PC-3 (cell line): ENCODE data around the gene CREBBP.

Source experiments
- EZH2phosphoT487 ChIP-seq: fragments of 300-600 bp; sonication (generic); IDR thresholded peaks from 2 replicates; pipeline ENCODE4 v1.6.1; 2018; ENCODE audit warnings: mild to moderate bottlenecking, antibody characterized with exemption, low read length, borderline replicate concordance
- TF ChIP-seq, protein P1 (sequence below): fragments of 300-600 bp; sonication (generic); conservative IDR thresholded peaks from 2 replicates; pipeline ENCODE4 v1.5.1; 2017; ENCODE audit warnings: antibody characterized with exemption, low read depth, mild to moderate bottlenecking, low read length

DNA sequence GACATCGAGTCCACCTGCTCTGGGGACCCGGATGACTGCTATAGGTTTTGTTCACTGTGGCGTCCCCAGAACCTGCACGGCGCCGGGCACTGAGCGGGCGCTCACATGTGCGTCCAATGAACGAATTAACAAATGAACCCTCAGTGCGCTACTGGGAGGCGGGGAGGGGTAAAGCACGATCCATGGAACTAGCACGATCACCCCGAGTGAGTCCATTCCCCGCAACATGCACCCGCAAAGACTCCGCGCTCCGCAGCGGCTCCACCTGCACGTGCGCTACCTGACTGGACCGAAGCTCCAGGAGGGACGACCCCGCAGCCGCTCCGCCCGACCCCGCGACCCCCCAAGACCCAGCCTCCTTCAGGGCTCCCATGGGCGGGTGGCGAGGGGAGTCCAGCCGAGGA, 163.7 kb downstream of the CREBBP start:
- TF ChIP-seq, protein P1, sequence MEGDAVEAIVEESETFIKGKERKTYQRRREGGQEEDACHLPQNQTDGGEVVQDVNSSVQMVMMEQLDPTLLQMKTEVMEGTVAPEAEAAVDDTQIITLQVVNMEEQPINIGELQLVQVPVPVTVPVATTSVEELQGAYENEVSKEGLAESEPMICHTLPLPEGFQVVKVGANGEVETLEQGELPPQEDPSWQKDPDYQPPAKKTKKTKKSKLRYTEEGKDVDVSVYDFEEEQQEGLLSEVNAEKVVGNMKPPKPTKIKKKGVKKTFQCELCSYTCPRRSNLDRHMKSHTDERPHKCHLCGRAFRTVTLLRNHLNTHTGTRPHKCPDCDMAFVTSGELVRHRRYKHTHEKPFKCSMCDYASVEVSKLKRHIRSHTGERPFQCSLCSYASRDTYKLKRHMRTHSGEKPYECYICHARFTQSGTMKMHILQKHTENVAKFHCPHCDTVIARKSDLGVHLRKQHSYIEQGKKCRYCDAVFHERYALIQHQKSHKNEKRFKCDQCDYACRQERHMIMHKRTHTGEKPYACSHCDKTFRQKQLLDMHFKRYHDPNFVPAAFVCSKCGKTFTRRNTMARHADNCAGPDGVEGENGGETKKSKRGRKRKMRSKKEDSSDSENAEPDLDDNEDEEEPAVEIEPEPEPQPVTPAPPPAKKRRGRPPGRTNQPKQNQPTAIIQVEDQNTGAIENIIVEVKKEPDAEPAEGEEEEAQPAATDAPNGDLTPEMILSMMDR = no peak
- no peak for TF ChIP-seq EZH2phosphoT487
